ENCODE measurements around the gene LIPM.

DNA sequence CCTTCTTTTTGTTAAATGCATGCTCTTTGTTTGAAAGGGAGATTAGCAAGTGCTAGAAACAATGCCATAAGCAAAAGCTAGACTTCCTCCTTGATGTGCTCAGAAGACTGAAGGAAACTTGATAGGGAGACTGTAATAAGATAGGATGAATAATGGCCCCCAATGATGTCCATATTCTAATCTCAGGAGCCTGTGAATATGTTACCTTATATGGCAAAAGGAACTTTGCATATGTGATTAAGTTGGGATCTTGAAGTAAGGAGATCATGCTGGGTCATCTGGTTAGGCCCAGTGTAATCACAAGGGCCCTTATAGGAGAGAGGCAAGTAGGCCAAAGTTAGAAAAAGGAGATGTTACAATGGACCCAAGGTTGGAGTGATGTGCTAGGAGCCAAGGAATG lies 13.6 kb upstream of the LIPM start:
- TF ChIP-seq CTCF (IDR thresholded peaks at IDR 0.05) (no peak), POLR2AphosphoS5 (IDR thresholded peaks at IDR 0.05) (no peak), POLR2A (IDR thresholded peaks at IDR 0.05; ENCODE audit: low read depth) (no peak), EP300 (IDR thresholded peaks at IDR 0.05) (no peak)
